ENCODE data around the gene NPHP1.
"Not testable (repeated sequence)": the region's sequence is repeated elsewhere in the genome, so short reads cannot be mapped to it uniquely, and the experiment has no call there.

NPHP1 gene

GRCh38 chr2:110099471-110100225 is 105.2 kb downstream of the NPHP1 start:
- Histone ChIP-seq H3K4me3 (ENCODE audit: low read depth, low read length) (no peak overlapping the region), H3K27me3 (replicated peaks) (no peaks in the 10 kb centered on the region), H3K27ac (no peak overlapping the region), H3K36me3 (replicated peaks) (no peaks in the 10 kb centered on the region)
- TF ChIP-seq, protein P1, sequence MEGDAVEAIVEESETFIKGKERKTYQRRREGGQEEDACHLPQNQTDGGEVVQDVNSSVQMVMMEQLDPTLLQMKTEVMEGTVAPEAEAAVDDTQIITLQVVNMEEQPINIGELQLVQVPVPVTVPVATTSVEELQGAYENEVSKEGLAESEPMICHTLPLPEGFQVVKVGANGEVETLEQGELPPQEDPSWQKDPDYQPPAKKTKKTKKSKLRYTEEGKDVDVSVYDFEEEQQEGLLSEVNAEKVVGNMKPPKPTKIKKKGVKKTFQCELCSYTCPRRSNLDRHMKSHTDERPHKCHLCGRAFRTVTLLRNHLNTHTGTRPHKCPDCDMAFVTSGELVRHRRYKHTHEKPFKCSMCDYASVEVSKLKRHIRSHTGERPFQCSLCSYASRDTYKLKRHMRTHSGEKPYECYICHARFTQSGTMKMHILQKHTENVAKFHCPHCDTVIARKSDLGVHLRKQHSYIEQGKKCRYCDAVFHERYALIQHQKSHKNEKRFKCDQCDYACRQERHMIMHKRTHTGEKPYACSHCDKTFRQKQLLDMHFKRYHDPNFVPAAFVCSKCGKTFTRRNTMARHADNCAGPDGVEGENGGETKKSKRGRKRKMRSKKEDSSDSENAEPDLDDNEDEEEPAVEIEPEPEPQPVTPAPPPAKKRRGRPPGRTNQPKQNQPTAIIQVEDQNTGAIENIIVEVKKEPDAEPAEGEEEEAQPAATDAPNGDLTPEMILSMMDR (IDR thresholded peaks at IDR 0.05; ENCODE audit: low read depth, low read length, missing control alignments): no peak
- in situ Hi-C loops (cut with HindIII; ENCODE audit: low pct_ligation_motif_present, low sequenced_read_pairs): no loop called here
- DNase-seq: no peak

DNA sequence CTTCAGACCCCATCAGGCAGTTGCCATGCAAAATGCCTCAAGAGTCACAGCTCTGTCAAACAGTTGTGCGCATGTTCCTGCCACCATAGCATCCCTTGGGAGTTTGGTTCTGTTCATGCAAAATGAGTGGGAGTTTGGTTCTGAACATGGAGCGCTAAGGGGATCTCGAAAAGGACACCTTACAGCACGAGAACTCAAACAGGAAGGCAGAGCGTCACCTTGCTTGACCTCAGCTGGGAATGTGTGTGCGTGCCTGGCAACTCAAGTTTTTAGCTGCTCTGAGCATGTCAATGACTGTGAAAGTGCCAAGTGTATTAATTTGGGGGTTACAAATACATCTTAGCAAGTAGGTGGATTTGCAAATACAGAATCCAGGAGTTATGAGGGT is 105.8 kb downstream of the NPHP1 start:
- TF ChIP-seq, protein P1 (IDR thresholded peaks at IDR 0.05; ENCODE audit: low read depth, low read length, missing control alignments): no peak
- in situ Hi-C loops (cut with HindIII; ENCODE audit: low pct_ligation_motif_present, low sequenced_read_pairs): no loop called here
- DNase-seq: no peak
- Histone ChIP-seq H3K4me3 (ENCODE audit: low read depth, low read length) (no peak overlapping the region), H3K27ac (no peak overlapping the region), H3K36me3 (replicated peaks) (no peaks in the 10 kb centered on the region), H3K27me3 (replicated peaks) (no peaks in the 10 kb centered on the region)

DNA sequence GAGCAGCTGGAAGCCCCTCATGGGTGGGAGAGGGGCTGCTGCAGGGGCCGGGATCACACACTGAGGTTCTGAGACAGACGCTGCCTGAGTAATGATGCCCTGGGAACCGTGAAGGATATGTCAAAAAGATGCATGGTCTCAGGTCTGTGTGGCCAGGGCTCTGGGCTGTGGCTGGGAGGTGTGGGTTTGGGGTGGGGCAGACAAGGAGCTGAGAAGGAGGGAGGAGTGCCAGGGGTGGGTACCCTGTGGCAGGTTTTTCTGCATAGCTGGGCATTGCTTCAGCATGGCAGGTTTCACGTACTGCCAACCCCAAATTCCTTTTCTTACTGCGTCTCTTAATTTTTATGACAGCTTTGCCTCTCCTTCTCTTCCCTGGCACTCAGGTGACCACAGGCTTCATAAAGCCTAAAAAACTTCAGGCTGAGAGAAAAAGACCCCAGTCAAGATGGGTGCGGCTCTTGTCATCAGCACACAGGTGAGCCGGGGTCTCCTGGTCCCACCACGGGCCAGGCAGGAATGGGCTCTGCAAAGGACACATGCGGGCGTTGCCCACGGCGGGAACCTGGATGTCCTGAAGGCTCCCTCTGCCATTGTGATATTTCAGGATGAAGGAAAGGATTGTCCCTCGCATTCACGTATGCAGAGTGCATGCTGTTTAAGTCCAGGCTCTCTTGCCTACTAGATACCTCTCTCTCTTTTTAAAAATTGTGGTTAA is 107.2 kb downstream of the NPHP1 start:
- TF ChIP-seq, protein P1 (IDR thresholded peaks at IDR 0.05; ENCODE audit: low read depth, low read length, missing control alignments): no peak
- H3K4me3 ChIP-seq (ENCODE audit: low read depth, low read length): no peak overlapping the region
- in situ Hi-C loops (cut with HindIII; ENCODE audit: low pct_ligation_motif_present, low sequenced_read_pairs): no loop called here
- DNase-seq: no peak
- no peaks in the 10 kb centered on the region for H3K27me3 ChIP-seq (replicated peaks)
- H3K36me3 ChIP-seq (replicated peaks): no peaks in the 10 kb centered on the region
- no peak overlapping the region for H3K27ac ChIP-seq

DNA sequence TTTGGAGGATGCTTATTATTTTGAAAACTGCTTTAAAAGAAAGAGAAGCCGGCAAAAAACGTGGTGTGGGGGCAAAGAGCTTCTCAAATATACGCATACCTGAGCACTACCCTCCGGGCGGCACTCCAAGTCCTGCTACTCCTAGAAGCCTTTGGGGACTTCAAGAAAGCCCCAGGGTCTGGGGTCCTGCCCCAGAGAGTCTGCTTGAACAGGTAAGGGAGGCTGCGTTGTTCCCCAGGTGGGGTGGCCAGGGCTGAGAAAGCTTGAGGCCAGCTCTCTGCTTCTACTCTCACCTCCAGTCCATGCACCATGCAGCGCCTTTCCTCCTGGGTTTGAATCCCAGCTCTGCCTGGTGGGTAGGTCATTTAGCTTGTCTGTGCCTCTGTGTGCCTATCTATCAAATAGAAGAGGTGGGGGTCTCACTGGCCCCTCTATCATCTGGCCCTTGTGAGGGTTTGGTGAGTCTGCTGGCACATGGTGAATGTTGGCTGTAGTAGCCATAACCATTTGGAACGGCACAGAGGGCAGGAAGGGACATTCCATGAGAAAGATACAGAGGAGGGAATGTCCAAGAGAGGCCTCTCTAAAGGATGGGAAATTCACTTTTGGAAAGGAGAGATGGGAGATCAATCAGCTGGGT is 108.7 kb downstream of the NPHP1 start:
- Histone ChIP-seq H3K27me3 (replicated peaks) (no peaks in the 10 kb centered on the region), H3K27ac (no peak overlapping the region), H3K4me3 (ENCODE audit: low read depth, low read length) (no peak overlapping the region), H3K36me3 (replicated peaks) (no peaks in the 10 kb centered on the region)
- DNase-seq: no peak
- TF ChIP-seq, protein P1 (IDR thresholded peaks at IDR 0.05; ENCODE audit: low read depth, low read length, missing control alignments): no peak
- in situ Hi-C loops (cut with HindIII; ENCODE audit: low pct_ligation_motif_present, low sequenced_read_pairs): no loop called here

DNA sequence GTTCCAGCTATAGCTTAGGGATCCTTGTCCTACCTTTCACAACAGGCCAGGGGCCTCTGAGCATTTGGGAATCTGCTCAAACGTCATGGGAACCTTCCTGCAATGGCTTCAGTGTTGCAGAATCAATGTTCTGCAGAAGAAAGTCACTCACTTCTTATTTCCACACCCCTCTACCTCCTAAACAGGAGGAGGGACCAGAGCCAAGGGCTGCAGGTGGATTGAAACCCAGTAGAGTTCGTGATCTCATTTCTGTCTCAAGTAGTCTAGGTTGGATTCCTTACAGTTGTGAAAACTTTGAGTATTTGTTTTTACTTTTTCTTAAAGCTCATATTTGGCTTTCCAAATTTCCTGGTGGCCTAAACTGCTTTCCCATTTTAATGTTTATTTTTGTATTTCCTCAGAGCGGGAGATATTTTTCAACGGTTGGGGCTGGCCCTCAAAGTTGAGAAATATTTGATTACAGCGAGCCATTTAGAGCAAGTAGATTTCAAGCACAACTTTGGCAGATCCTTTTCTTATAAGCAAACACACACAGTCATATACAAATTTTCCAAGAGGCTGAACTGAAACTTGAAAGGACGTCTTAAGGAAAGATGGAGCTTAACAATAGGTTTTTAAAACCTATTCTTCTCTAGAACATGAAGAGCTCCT is 109.8 kb downstream of the NPHP1 start:
- DNase-seq; in situ Hi-C loops (cut with HindIII; ENCODE audit: low pct_ligation_motif_present, low sequenced_read_pairs); H3K27ac ChIP-seq: not testable (repeated sequence)

DNA sequence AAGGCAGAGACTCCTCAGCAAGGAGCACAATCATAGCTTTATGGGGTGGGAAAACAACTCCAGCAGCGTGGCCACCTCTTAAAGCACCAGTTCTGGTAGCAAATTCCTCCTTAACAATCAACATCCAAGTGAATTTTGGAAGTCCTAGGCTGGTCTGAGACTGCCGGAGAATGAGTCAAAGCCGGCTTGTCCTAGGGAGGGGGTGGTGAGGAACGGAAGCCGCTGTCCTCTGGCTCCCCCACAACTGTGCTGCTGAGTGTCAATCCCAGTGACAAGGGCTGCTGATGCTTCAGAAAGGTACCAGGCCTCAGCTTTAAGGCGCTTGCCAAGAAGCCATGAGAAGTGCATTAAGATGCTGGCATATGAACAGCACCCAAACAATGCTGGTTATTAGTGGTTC is 110.9 kb downstream of the NPHP1 start:
- in situ Hi-C loops (cut with HindIII; ENCODE audit: low pct_ligation_motif_present, low sequenced_read_pairs); H3K4me3 ChIP-seq (ENCODE audit: low read depth, low read length); H3K27ac ChIP-seq; H3K27me3 ChIP-seq (replicated peaks); H3K36me3 ChIP-seq (replicated peaks); DNase-seq: not testable (repeated sequence)

More for the DNA sequence above, 109.8 kb downstream of the NPHP1 start:
- H3K36me3 ChIP-seq (replicated peaks); H3K27me3 ChIP-seq (replicated peaks); H3K4me3 ChIP-seq (ENCODE audit: low read depth, low read length): not testable (repeated sequence)

DNA sequence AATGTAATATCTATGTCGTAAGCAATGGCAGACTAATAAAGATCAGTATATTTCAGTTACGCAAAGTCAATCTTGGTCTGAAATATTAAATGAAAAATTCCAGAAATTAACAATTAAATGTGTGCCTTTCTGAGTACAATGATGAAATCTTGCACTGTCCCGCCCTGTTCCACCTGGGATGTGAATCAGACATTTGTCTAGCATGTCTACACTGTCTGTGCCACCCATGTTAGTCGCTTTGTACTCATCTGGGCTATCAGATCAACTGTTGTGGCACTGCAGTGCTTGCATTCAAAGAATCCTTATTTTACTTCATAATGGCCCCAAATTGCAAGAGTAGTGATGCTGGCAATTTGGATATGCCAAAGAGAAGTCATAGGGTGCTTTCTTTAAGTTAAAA is 114.6 kb downstream of the NPHP1 start:
- H3K27ac ChIP-seq; H3K4me3 ChIP-seq (ENCODE audit: low read depth, low read length); in situ Hi-C loops (cut with HindIII; ENCODE audit: low pct_ligation_motif_present, low sequenced_read_pairs); H3K27me3 ChIP-seq (replicated peaks); DNase-seq; H3K36me3 ChIP-seq (replicated peaks): not testable (repeated sequence)

DNA sequence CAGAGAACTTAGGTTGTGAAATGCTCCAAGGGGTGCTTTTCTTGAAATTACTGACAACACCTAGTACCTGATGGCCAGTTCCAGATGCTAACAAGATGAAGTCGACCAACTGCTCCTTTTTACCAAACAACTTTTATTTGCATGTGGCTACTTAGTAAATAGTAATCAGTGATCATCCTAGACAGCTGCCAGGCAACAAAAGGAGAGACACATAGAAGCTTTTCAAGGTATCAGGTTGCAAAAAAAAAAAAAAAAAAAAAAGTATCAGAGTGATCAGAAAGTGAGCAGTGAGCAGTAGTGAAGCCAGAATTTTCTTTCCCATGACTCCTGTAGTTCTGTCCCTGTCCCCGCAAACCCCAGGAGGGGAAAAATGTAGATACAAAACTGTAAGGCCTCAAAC is 121.1 kb downstream of the NPHP1 start:
- H3K4me3 ChIP-seq (ENCODE audit: low read depth, low read length); H3K36me3 ChIP-seq (replicated peaks); in situ Hi-C loops (cut with HindIII; ENCODE audit: low pct_ligation_motif_present, low sequenced_read_pairs); DNase-seq; H3K27me3 ChIP-seq (replicated peaks); H3K27ac ChIP-seq: not testable (repeated sequence)

DNA sequence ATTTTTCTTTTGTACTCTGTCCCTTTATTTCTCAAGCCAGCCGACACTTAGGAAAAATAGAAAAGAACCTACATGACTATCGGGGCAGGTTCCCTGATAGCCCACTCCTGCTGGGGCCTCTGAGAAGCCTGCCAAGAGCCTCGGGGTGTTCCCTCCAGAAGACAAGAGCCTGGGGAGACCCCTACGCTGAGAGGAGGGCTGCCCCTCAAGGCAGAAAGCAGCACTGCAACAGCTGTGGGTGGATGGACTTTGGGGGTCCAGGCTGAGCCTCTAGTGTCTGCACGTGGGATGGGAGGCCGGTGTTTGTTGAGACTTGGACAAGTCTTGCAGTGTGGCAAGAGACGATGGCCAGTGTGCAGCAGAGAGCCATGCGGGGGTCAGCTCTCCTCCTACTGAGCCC is 121.7 kb downstream of the NPHP1 start:
- DNase-seq; H3K4me3 ChIP-seq (ENCODE audit: low read depth, low read length); H3K27me3 ChIP-seq (replicated peaks); H3K36me3 ChIP-seq (replicated peaks); in situ Hi-C loops (cut with HindIII; ENCODE audit: low pct_ligation_motif_present, low sequenced_read_pairs); H3K27ac ChIP-seq: not testable (repeated sequence)

- in situ Hi-C loops (cut with HindIII; ENCODE audit: low pct_ligation_motif_present, low sequenced_read_pairs): not testable (repeated sequence)
Measured at GRCh38 chr2:110078104-110078503, 126.7 kb downstream of the NPHP1 start.

More at GRCh38 chr2:110078104-110078503, 126.7 kb downstream of the NPHP1 start:
- DNase-seq; H3K36me3 ChIP-seq (replicated peaks); H3K4me3 ChIP-seq (ENCODE audit: low read depth, low read length); H3K27me3 ChIP-seq (replicated peaks); H3K27ac ChIP-seq: not testable (repeated sequence)

Measured in brain microvascular endothelial cell (primary cell).